Heart left ventricle (tissue), 13 donors: Measurements from ENCODE around the gene CDC42EP4.

Experiments
- POLR2A ChIP-seq, 2 donors: fragments of 450-650 bp; IDR thresholded peaks; one replicate each; pipeline ENCODE4 v1.6.1; 2017; ENCODE audit warnings: antibody characterized with exemption in 2 of 2, mild to moderate bottlenecking in 2 of 2, moderate library complexity in 2 of 2
- TF ChIP-seq, protein P1 (sequence below), 12 donors: fragments of 200-600 bp; sonication (generic) in 4 of 12; IDR thresholded peaks; one replicate each; pipeline versions ENCODE4 v1.5.0 to v1.8.0; 2018 to 2022; ENCODE audit warnings: antibody characterized with exemption in 12 of 12, mild to moderate bottlenecking in 5 of 12
- donor health status: ischemic (EF 13 %, LVEDD 7.1; RV severe dilation, severe dysfunction).
- donor health status: DM: no; HTN: yes; CAD: no.
- donor health status: DM: no; HTN: no; CAD: no.
- donor health status: ischemic (EF 25% LVEDD 6.9; RV normal size, moderate dysfunction).
- donor health status: ischemic (EF 25% LVEDD 5.7; RV mildly dilated, moderate dysfunction).
- donor health status: ischemic (EF 35%, LVEDD 5.7; RV mildly dilated, moderate dysfunction).
- donor health status: nonischemic (EF 11% LVEDD 7.7; RV severe dilation, severe dysfunction).
- donor health status: DM: yes; HTN: yes; CAD: no.
- donor health status: PGD.
- donor health status: ischemic (EF 29% LVEDD 5.4; RV normal size, mild dysfunction).
- donor health status: nonischemic (EF 23%, LVEDD 6.1; RV moderate dilation, normal function).

DNA sequence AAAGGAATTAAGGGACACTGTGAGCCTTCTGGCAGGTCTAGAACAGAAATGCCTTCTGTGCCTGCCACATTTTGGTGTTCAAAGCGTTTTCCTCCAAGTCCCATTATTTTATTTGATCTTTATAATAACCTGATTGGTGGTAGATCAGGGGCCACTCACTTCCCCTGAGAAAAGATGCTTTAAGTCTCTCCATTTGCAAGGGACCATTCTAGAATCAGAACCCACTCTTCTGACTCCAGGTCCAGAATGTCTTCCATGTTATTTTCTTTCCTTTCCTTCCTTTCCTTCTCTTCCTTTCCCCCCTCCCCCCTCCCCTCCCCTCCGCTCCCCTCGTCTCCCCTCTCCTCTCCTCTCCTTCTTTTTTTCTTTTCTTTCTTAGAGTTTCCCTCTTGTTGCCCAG, 19.3 kb upstream of the CDC42EP4 start:
- TF ChIP-seq, protein P1, sequence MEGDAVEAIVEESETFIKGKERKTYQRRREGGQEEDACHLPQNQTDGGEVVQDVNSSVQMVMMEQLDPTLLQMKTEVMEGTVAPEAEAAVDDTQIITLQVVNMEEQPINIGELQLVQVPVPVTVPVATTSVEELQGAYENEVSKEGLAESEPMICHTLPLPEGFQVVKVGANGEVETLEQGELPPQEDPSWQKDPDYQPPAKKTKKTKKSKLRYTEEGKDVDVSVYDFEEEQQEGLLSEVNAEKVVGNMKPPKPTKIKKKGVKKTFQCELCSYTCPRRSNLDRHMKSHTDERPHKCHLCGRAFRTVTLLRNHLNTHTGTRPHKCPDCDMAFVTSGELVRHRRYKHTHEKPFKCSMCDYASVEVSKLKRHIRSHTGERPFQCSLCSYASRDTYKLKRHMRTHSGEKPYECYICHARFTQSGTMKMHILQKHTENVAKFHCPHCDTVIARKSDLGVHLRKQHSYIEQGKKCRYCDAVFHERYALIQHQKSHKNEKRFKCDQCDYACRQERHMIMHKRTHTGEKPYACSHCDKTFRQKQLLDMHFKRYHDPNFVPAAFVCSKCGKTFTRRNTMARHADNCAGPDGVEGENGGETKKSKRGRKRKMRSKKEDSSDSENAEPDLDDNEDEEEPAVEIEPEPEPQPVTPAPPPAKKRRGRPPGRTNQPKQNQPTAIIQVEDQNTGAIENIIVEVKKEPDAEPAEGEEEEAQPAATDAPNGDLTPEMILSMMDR (IDR thresholded peaks at IDR 0.05) = no peak
- TF ChIP-seq POLR2A (IDR thresholded peaks at IDR 0.05) = no peak
